GM12865 (cell line): ENCODE data around the gene MORC1.

ENCODE experiments used
- DNase-seq: peaks from one replicate; pipeline ENCODE4 v3.0.0; 2010; ENCODE audit warnings: low read depth
- H3K4me3 ChIP-seq: 2 replicates; pipeline ENCODE4 v1.5.1; 2011; ENCODE audit warnings: mild to moderate bottlenecking, low read depth, low read length, control low read depth
- CTCF ChIP-seq: IDR thresholded peaks from 2 replicates; pipeline ENCODE4 v1.5.1; 2011; ENCODE audit warnings: low read length, control low read depth, low read depth, inconsistent platforms; ENCODE audit not compliant: insufficient read depth; ENCODE audit errors: missing control alignments

Gene MORC1

GRCh38 chr3:109117939-109118338 lies at the start of gene MORC1:
MORC1 (minus strand) TSS chr3:109118134; CDS start chr3:109118059, 75 bp downstream.
- no peak for TF ChIP-seq CTCF
- no peak for DNase-seq
- no peak within 1 kb of the TSS for H3K4me3 ChIP-seq

GRCh38 chr3:109165905-109166304 lies 48.0 kb upstream of the MORC1 start:
- DNase-seq: no peak
- TF ChIP-seq CTCF: no peak

GRCh38 chr3:109161487-109162123 lies 43.7 kb upstream of the MORC1 start:
- no peak for DNase-seq
- no peak overlapping the region for H3K4me3 ChIP-seq
- TF ChIP-seq CTCF: no peak

More at GRCh38 chr3:109165905-109166304, 48.0 kb upstream of the MORC1 start:
- H3K4me3 ChIP-seq: no peak overlapping the region

- TF ChIP-seq CTCF: no peak
- DNase-seq: no peak
Measured at GRCh38 chr3:109155828-109156227, 37.9 kb upstream of the MORC1 start.

GRCh38 chr3:109154979-109155378 lies 37.0 kb upstream of the MORC1 start:
- no peak for DNase-seq
- TF ChIP-seq CTCF: no peak
- no peak overlapping the region for H3K4me3 ChIP-seq

More at GRCh38 chr3:109155828-109156227, 37.9 kb upstream of the MORC1 start:
- no peak overlapping the region for H3K4me3 ChIP-seq

- TF ChIP-seq CTCF: no peak
- no peak for DNase-seq
- H3K4me3 ChIP-seq: no peak overlapping the region
Measured at GRCh38 chr3:109152320-109152719, 34.4 kb upstream of the MORC1 start.

- no peak for DNase-seq
- no peak overlapping the region for H3K4me3 ChIP-seq
- TF ChIP-seq CTCF: no peak
Measured at GRCh38 chr3:109149078-109149477, 31.1 kb upstream of the MORC1 start.
